ENCODE results near the gene SGTB.
"Not testable (repeated sequence)": the region's sequence is repeated elsewhere in the genome, so short reads cannot be mapped to it uniquely, and the experiment has no call there.

SGTB gene

GRCh38 chr5:65624571-65625555 is 97.0 kb downstream of the SGTB start, which contains the start of the genes SHLD3 and TRAPPC13:
Gene SHLD3 (plus strand): TSS chr5:65625027. CDS start chr5:65629588, 4,561 bp downstream.
Gene TRAPPC13 (plus strand): TSS chr5:65625027. CDS start chr5:65625061, 34 bp downstream.
- DNase-seq, result peak; percentile 83
- no peak for TF ChIP-seq CTCF (IDR thresholded peaks at IDR 0.05; ENCODE audit: low read depth, low read length, missing control alignments)
- Histone ChIP-seq H3K27ac (peak within 1 kb of the TSS; percentile 73), H3K27me3 (replicated peaks) (no peaks in the 10 kb centered on the region), H3K36me3 (replicated peaks) (peaks cover 7% of the 10 kb centered on the region), H3K4me3 (ENCODE audit: low read depth, low read length) (peak within 1 kb of the TSS; percentile 95)
- in situ Hi-C loops (cut with HindIII; ENCODE audit: low pct_ligation_motif_present, low sequenced_read_pairs), result no loop called here

GRCh38 chr5:65624025-65624570 is 97.8 kb downstream of the SGTB start, which contains the start of gene TRIM23:
Gene TRIM23 (minus strand): TSS chr5:65624333. CDS start chr5:65624274, 59 bp downstream.
- in situ Hi-C loops (cut with HindIII; ENCODE audit: low pct_ligation_motif_present, low sequenced_read_pairs), result no loop called here
- DNase-seq, result peak; percentile 92
- peak within 1 kb of the TSS; percentile 73 for H3K27ac ChIP-seq
- no peaks in the 10 kb centered on the region for H3K27me3 ChIP-seq (replicated peaks)
- H3K4me3 ChIP-seq (ENCODE audit: low read depth, low read length), result peak within 1 kb of the TSS; percentile 95
- TF ChIP-seq CTCF (IDR thresholded peaks at IDR 0.05; ENCODE audit: low read depth, low read length, missing control alignments), result peak; percentile 25
- H3K36me3 ChIP-seq (replicated peaks), result no peaks in the 10 kb centered on the region

- no peaks in the 10 kb centered on the region for H3K36me3 ChIP-seq (replicated peaks)
- TF ChIP-seq CTCF (IDR thresholded peaks at IDR 0.05; ENCODE audit: low read depth, low read length, missing control alignments), result no peak
- peak overlapping the region; percentile 95 for H3K4me3 ChIP-seq (ENCODE audit: low read depth, low read length)
- in situ Hi-C loops (cut with HindIII; ENCODE audit: low pct_ligation_motif_present, low sequenced_read_pairs), result no loop called here
- no peak for DNase-seq
- peak overlapping the region; percentile 73 for H3K27ac ChIP-seq
- no peaks in the 10 kb centered on the region for H3K27me3 ChIP-seq (replicated peaks)
Measured at GRCh38 chr5:65623482-65623881, 98.4 kb downstream of the SGTB start.

- H3K4me3 ChIP-seq (ENCODE audit: low read depth, low read length); H3K27me3 ChIP-seq (replicated peaks); H3K27ac ChIP-seq; H3K36me3 ChIP-seq (replicated peaks); in situ Hi-C loops (cut with HindIII; ENCODE audit: low pct_ligation_motif_present, low sequenced_read_pairs); DNase-seq: not testable (repeated sequence)
Measured at GRCh38 chr5:65621961-65622360, 99.9 kb downstream of the SGTB start.

GRCh38 chr5:65620021-65620420 is 101.9 kb downstream of the SGTB start:
- TF ChIP-seq CTCF (IDR thresholded peaks at IDR 0.05; ENCODE audit: low read depth, low read length, missing control alignments), result no peak
- in situ Hi-C loops (cut with HindIII; ENCODE audit: low pct_ligation_motif_present, low sequenced_read_pairs), result no loop called here
- Histone ChIP-seq H3K36me3 (replicated peaks) (no peaks in the 10 kb centered on the region), H3K27me3 (replicated peaks) (no peaks in the 10 kb centered on the region), H3K27ac (no peak overlapping the region), H3K4me3 (ENCODE audit: low read depth, low read length) (no peak overlapping the region)
- DNase-seq, result no peak
